ENCODE data around the gene SHROOM2. TPM values are rescaled to one million over a fixed set of nuclear protein-coding genes. Genes with fewer than 3 reads are reported as not detected.

Gene SHROOM2
- total RNA-seq, 1 experiment from 2014 or later = 14.1 TPM

DNA sequence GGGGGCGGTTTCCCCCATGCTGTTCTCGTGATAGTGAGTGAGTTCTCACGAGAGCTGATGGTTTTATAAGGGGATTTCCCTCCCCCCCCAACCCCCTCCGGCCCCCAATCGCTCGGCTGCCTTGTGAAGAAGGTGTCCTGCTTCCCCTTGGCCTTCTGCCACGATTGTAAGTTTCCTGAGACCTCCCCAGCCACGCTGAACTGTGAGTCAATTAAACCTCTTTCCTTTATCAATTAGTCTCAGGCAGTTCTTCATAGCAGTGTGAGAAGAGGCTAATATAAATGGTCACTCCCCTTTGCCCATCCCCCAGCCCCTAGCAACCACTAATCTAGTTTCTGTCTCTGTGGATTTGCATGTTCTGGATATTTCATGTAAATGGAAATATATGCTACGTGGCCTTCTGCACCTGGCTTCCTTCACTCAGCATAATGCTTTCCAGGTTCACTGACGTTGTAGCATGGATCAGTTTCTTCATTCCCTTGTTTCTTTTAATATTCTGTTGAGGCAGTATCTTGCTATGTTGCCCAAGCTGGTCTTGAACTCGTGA lies 37.0 kb upstream of the SHROOM2 start:
- TF ChIP-seq, protein P1, sequence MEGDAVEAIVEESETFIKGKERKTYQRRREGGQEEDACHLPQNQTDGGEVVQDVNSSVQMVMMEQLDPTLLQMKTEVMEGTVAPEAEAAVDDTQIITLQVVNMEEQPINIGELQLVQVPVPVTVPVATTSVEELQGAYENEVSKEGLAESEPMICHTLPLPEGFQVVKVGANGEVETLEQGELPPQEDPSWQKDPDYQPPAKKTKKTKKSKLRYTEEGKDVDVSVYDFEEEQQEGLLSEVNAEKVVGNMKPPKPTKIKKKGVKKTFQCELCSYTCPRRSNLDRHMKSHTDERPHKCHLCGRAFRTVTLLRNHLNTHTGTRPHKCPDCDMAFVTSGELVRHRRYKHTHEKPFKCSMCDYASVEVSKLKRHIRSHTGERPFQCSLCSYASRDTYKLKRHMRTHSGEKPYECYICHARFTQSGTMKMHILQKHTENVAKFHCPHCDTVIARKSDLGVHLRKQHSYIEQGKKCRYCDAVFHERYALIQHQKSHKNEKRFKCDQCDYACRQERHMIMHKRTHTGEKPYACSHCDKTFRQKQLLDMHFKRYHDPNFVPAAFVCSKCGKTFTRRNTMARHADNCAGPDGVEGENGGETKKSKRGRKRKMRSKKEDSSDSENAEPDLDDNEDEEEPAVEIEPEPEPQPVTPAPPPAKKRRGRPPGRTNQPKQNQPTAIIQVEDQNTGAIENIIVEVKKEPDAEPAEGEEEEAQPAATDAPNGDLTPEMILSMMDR (IDR thresholded peaks at IDR 0.05; ENCODE audit: unreplicated experiment) = no peak
- no peaks in the 10 kb centered on the region for H3K4me1 Mint-ChIP-seq (ENCODE audit: low read depth, unreplicated experiment)
- H3K36me3 Mint-ChIP-seq (ENCODE audit: insufficient read depth, unreplicated experiment) = peaks cover 4% of the 10 kb centered on the region
- H3K27me3 Mint-ChIP-seq (ENCODE audit: unreplicated experiment) = no peaks in the 10 kb centered on the region
- no peak overlapping the region for H3K27ac Mint-ChIP-seq (ENCODE audit: unreplicated experiment)
- no TSS peak for BruUV-seq (replicated peaks)
- no peak overlapping the region for H3K4me3 Mint-ChIP-seq (ENCODE audit: low read depth, unreplicated experiment)
- intact Hi-C loops (cut with micrococcal nuclease; ENCODE audit: unreplicated experiment) = no loop called here
- CTCF ChIA-PET = interaction anchor here (0.6 kb wide), 1 partner anchor 19 kb away, joined by 3 read pairs; no protein-coding TSS in a partner anchor
- H3K9me3 Mint-ChIP-seq (ENCODE audit: low read depth, unreplicated experiment) = no peaks in the 10 kb centered on the region
- DNase-seq = no peak

GRCh38 chrX:9757366-9757765 lies 28.9 kb upstream of the SHROOM2 start:
- H3K27ac Mint-ChIP-seq (ENCODE audit: unreplicated experiment) = no peak overlapping the region
- no peaks in the 10 kb centered on the region for H3K4me1 Mint-ChIP-seq (ENCODE audit: low read depth, unreplicated experiment)
- H3K9me3 Mint-ChIP-seq (ENCODE audit: low read depth, unreplicated experiment) = no peaks in the 10 kb centered on the region
- BruUV-seq (replicated peaks) = no TSS peak
- H3K36me3 Mint-ChIP-seq (ENCODE audit: insufficient read depth, unreplicated experiment) = no peaks in the 10 kb centered on the region
- intact Hi-C loops (cut with micrococcal nuclease; ENCODE audit: unreplicated experiment) = no loop called here
- no peaks in the 10 kb centered on the region for H3K27me3 Mint-ChIP-seq (ENCODE audit: unreplicated experiment)
- no peak overlapping the region for H3K4me3 Mint-ChIP-seq (ENCODE audit: low read depth, unreplicated experiment)
- DNase-seq = no peak
- CTCF ChIA-PET = no interaction called here
- TF ChIP-seq, protein P1 (IDR thresholded peaks at IDR 0.05; ENCODE audit: unreplicated experiment) = no peak

- Mint-ChIP-seq H3K4me1 (ENCODE audit: low read depth, unreplicated experiment) (no peaks in the 10 kb centered on the region), H3K9me3 (ENCODE audit: low read depth, unreplicated experiment) (no peaks in the 10 kb centered on the region), H3K36me3 (ENCODE audit: insufficient read depth, unreplicated experiment) (no peaks in the 10 kb centered on the region), H3K27me3 (ENCODE audit: unreplicated experiment) (no peaks in the 10 kb centered on the region), H3K27ac (ENCODE audit: unreplicated experiment) (no peak overlapping the region), H3K4me3 (ENCODE audit: low read depth, unreplicated experiment) (no peak overlapping the region)
- BruUV-seq (replicated peaks) = no TSS peak
- DNase-seq = no peak
- intact Hi-C loops (cut with micrococcal nuclease; ENCODE audit: unreplicated experiment) = no loop called here
- TF ChIP-seq, protein P1 (IDR thresholded peaks at IDR 0.05; ENCODE audit: unreplicated experiment) = no peak
- CTCF ChIA-PET = no interaction called here
These were observed 28.1 kb upstream of the SHROOM2 start for GRCh38 chrX:9758021-9758638.

GRCh38 chrX:9759337-9759736 lies 26.9 kb upstream of the SHROOM2 start:
- no peak overlapping the region for H3K27ac Mint-ChIP-seq (ENCODE audit: unreplicated experiment)
- H3K4me1 Mint-ChIP-seq (ENCODE audit: low read depth, unreplicated experiment) = no peaks in the 10 kb centered on the region
- BruUV-seq (replicated peaks) = no TSS peak
- H3K27me3 Mint-ChIP-seq (ENCODE audit: unreplicated experiment) = no peaks in the 10 kb centered on the region
- CTCF ChIA-PET = no interaction called here
- H3K36me3 Mint-ChIP-seq (ENCODE audit: insufficient read depth, unreplicated experiment) = no peaks in the 10 kb centered on the region
- intact Hi-C loops (cut with micrococcal nuclease; ENCODE audit: unreplicated experiment) = no loop called here
- no peaks in the 10 kb centered on the region for H3K9me3 Mint-ChIP-seq (ENCODE audit: low read depth, unreplicated experiment)
- H3K4me3 Mint-ChIP-seq (ENCODE audit: low read depth, unreplicated experiment) = no peak overlapping the region
- no peak for DNase-seq
- TF ChIP-seq, protein P1 (IDR thresholded peaks at IDR 0.05; ENCODE audit: unreplicated experiment) = no peak
